Epidermal melanocyte (primary cell): ENCODE data around the gene APLP1.
"Not testable (repeated sequence)": the region's sequence is repeated elsewhere in the genome, so short reads cannot be mapped to it uniquely, and the experiment has no call there.

Experiments
- DNase-seq: peaks from one replicate; pipeline ENCODE4 v3.0.0; 2011; ENCODE audit warnings: low spot score; ENCODE audit not compliant: insufficient read length

Gene APLP1

DNA sequence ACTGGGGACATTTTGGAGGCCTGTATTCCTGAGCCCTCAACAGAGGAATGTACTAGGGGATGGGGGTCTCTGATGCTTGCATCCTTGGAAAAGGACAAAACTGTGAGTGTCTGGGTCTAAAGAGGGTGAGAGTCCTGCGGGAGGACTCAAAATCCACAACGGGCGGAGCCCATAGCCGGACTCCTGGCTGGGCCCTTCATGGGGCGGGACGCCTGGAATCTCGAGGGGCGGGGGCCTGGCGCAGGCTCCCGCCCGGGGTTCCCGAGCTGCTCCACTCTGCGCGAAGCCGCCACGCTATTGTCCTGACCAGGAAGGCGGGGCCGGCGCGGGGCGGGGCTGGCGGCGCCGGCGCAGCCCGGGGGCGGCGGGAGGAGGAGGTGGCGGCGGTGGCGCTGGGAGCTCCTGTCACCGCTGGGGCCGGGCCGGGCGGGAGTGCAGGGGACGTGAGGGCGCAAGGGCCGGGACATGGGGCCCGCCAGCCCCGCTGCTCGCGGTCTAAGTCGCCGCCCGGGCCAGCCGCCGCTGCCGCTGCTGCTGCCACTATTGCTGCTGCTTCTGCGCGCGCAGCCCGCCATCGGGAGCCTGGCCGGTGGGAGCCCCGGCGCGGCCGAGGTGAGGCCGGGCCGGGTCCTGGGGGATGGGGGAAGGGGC is at the start of gene APLP1:
Gene APLP1, plus strand, starts transcription at position 403 of the 651 bp plus-strand sequence. Its CDS starts 63 bp downstream, at position 466.
- DNase-seq: no peak

DNA sequence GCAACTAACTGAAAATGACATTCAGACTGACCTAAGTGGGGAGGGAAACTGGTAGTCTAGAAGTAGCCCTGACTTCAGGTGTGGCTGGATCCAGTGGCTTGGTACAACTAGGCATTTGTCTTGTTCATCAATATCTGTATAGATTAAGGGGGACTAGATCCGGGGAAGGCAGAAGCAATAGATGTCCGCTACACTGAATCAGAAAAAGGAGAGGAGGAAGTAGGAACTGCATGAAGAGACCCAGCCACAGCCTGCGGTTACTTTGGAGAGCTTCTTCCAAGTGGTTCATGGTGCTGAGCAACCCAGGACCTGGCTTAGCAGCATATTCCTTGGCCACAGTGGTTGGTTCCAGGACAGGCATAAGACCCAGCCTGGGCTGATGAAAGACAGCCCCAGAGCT is 45.8 kb upstream of the APLP1 start:
- no peak for DNase-seq

DNA sequence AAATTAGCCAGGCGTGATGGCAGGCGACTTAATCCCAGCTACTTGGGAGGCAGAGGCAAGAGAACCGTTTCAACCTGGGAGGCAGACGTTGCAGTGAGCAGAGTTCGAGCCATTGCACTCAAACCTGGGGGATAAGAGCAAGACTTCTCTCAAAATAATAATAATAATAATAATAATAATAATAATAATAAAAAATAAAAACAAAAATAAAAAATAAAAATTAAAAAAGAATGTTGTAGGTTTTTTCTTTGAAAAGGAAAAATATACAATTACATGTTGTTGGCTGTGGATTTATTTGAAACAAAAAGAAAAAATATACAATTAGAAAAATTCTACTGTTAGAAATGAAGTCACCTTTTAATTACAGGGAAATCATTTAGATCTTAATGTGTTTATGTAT is 44.2 kb upstream of the APLP1 start:
- no peak for DNase-seq

DNA sequence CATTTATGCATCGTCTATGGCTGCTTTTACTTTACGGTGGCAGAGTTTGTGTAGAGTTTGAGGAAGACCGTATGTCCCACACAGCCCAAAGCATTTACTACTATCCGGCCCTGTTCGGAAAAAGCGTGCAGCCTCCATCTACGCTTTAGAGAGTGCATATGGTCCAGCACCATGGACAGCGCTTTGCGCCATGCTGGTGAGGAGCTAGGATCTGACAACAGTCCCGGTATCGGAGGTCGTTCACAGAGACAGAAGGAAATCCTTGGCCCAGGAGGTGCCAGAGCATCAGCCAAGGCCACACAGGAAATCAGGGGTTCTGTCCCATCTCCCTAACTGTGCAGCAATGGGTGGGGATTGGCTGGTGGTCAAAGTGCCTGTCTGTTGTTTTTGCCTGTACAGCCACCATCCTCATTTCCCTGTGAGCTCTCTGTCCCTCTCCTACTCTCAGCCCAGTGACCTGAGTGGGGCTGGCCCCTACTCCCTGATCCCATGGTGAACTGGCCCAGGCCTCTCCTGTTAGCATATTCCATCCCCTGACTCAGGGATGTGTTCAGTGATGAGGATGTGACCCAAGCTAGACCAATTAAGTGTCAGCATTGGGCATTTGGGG is 39.6 kb upstream of the APLP1 start:
- peak; percentile 76 for DNase-seq

DNA sequence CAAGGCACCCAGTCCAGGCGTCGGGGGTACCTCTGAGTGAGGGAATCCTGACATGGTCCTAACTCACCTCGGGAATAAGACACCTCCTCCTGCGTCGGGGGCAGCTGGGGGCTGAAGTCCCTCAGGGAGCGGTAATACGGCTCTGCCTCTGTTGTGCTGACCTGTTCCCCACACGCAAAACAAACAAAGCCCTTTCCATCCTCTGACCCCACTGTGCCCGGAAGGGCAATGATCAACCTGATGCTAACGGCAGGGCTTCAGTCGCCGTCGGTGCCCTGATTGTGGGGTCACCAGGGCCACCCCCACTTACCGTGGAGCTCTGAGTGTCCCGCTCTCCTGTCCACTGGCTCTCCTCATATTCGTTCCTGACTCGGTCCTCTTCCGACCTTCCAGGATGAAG is 37.4 kb upstream of the APLP1 start:
- no peak for DNase-seq

DNA sequence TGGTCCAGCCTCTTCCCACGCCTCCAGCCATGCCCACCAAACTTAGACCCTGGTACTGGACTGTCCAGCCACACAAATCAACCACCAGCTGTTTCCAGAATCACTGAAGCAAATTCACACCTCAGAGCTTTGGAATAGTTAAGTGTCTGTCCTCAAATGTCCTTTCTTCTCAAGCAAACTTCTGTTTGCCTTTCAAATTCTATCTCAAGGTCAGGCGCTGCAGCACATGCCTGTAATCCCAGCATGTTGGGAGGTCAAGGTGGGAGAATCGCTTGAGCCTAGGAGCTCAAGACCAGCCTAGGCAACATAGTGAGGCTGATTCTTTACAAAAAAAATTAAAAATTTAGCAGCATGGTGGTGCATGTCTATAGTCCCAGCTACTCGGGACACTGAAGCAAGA is 36.3 kb upstream of the APLP1 start:
- DNase-seq: no peak

DNA sequence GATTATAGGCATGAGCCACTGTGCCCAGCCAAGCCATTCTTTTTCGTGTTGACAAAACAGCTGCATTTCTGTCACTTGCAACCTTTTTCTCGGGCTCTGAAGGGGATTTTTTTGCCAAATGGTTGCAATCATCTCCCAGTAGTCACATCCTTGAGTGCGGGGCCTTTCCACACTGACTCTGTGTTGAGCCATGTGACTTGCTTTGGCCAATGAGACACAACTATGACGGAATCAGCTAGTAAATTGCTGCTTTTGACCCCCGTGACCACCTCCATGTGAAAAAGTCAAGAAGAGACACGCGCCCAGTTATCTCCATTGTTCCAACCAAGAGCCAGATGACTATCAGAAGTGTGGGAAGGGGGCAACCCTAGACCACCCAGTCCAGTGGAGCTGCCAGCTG is 34.4 kb upstream of the APLP1 start:
- DNase-seq: no peak

DNA sequence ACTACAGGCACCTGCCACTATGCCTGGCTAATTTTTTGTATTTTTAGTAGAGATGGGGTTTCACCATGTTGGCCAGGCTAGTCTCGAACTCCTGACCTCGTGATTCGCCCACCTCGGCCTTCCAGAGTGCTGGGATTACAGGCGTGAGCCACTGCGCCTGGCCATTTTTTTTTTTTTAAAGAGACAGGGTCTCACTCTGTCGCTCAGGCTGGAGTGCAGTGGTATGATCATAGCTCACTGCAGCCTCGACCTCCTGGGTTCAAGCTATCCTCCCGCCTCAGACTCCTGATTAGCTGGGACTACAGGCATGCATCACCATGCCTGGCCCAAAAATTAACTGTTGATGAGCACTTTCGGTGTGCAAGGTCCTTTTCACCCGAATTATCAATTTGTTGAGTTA is 32.3 kb upstream of the APLP1 start:
- not testable (repeated sequence) for DNase-seq

DNA sequence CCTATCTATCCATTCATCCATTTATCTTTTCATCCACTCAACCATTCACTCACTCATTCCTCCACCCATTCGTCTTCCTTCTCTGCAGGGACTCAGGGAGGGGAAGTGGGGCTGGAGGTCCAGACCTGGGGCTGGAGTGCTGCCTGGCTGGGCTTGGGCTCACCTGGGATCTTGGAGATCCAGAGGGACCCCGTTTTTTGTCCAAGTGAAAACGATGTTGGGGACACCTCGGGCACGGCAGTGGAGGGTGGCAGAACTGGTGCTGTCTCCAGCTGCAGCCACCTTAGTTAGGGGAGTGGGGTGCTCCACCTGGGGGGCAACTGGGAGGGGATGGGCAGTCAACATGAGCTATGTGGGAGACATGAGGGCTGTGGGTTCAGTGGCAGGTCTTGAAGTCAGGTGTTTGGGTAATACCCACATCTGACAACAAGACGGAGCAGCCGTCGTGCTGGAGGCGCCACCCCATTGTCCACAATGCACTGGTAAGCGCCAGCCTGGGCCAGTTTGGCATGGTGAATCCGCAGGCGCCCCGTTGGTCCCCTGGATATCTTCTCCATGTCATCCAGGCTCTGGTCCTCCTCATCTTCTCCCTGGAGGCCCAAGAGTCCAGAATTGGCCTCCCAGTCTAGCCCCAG is 26.3 kb upstream of the APLP1 start:
- DNase-seq: no peak

DNA sequence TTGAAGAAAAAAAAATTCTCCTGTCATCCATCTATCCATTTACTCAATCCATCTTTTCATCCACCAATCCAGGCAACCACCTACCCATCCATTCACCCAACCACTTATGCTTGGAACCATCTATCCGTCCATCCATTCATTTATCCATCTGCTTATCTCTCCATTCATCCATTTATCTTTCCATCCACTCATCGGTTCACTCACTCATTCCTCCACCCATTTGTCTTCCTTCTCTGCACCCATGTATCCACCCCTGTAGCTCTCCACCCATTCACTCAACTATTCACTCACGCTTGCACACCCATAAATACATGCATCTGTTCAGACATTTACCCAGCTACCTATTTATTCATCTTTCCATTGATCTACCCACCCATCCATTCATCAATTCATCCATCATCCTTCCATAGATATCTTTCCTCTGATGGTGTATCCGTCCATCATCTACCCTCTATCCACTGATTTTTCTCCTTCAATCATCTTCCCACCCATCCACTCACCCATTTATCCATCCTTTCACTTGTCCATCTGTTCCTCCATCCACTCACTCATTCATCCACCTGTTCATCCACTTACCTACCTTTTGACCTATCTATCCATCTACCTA is 25.6 kb upstream of the APLP1 start:
- DNase-seq: no peak

DNA sequence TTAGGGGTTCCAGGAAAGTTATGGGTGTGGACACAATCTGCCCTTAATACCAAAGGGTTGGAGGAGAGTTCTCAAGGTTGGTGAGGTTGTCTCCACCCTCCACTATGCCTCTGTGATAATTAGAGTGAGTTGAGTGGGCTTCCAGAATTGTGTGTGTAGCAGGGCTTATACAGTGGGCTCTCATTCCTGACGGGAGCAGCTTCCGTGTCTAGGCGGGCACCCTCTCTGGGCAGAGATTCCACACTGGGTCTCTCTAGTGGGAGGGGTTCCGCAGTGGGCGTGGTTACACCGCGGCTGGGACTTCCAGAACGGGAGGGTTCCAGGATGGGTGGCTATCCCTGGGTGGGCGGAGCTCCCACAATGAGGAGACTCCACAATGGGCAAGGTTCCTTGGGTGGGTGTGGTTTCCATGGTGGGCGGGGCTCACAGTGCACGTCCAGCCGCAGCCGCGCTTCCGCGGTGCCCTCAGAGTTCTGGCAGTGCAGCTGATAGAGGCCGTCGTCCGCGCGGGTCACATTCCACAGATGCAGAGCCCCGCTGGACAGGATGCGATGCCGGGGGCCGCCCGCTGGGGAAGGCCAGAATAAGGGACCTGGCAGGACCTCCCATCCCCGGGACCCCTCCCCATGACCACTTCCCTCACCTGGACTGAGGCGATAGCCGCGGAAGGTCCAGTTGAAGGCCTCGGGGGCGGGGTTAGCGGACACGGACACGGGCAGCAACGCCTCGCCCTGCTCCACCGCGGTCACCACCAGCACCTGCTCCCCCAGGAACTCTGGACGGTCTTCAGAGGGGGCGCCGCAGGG is 24.5 kb upstream of the APLP1 start:
- no peak for DNase-seq

DNA sequence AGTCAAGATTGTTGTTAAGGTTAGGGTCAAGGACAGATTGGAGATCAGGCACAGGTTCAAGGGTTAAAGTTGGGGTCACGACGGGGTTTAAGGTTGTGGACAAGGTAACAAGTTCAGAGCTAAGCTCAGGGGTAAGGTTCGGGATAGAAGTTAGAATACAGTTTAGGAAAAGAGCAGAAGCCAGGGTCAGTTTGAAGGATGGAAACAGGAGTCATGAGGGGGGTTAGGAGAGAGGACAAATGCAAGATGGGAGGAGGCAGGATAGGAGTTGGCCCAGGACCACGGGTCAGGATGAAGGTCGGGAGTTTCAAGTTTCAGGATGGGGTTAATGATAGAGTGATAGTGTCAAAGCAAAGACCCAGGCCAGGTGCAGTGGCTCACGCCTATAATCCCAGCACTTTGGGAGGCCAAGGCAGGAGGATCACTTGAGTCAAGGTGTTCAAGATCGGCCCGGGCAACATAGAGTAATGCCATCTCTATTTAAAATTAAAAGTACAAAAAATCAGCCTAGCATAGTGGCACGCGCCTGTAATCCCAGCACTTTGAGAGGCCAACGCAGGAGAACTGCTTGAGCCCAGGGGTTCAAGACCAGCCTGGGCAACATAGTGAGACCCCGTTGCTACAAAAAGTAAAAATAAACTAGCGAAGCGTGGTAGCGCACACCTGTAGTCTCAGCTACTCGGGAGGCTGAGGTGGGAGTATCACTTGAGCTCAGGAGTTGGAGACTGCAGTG is 23.7 kb upstream of the APLP1 start:
- no peak for DNase-seq

DNA sequence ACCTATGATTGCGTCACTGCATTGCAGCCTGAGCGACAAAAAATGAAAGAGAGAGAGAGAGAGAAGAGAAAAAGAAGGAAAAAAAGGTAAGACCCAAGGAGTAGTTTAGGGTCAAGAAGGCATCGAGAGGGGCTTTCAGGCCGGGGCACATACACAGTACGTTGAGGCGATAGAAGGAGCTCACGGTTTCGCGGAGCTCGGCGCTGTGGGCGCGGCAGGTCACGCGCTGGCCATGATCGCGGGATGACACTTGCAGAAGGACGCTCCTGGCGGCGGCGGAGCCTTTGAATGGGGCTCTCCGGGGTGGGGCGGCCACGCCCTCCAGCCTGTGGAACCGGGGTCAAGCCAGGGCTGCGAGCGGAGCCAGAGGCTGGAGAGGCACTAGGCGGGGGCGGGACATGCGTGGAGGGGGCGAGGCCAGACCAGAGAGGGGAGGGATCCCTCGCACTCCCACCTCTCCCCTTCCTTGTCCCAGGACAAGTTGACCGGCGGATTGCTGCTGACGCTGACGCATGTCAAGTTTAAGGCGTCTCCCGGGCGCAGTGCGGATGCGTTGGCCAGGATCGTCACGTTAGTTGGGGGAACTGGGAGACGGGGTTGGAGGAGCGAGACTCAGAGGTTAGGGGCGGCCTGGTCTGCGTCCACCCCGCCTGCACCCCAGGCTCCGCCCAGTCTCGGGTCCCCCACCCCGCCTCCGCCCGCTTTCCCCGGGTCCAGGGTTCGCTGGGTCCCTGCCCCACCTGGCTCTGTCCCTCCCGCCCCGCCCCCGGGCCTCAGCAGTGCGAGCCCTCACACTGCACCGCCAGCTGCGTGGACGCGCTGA is 22.9 kb upstream of the APLP1 start:
- DNase-seq: no peak

DNA sequence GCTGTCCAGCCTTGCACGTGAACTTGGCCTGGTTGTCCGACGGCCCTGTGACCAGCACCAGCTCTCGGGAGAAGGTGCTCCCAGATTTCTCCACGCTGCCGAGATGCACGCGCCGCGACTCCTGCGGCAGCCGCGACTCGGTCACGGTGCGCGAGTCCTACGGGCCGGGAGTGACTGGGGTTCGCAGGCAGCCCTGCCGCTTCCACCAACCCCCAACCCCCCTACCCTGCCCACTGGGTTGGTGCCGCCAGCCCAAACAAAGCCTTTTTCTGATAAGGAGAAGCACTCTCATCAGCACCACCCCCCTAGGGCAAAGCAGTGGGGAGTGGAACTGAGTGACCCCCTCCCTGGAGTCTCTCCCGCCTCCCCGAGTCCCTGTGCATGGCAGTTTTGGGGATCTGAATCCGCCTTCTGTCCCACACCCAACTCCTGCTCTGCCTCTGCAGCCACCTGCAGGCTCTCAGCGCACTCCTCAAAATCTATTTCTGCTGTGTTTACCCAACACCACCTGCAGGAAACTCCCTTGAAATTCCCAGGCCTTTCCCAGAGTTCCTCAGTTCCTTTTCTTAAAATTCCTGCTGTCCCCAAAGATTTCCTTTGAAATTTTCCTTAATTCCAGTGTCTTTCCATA is 22.2 kb upstream of the APLP1 start:
- no peak for DNase-seq

DNA sequence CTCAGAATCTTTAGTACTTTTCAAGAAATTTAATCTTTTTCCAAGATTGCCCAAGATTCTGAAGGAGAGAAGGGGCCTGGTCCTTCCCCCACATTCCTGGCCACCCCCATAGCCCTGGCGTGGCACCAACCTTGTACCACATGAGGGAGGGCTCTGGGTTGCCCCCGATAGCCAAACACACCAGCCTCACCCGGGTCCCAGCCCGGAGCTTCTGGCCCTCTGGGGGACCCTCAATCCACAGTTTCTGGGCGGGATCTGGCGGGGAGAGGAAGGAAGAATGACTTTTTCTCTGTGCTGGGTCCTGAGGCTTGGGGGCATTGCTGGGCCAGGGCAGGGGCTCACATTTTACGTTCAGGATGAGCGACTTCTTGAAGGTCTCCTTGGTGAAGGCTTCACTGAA is 20.5 kb upstream of the APLP1 start:
- no peak for DNase-seq

DNA sequence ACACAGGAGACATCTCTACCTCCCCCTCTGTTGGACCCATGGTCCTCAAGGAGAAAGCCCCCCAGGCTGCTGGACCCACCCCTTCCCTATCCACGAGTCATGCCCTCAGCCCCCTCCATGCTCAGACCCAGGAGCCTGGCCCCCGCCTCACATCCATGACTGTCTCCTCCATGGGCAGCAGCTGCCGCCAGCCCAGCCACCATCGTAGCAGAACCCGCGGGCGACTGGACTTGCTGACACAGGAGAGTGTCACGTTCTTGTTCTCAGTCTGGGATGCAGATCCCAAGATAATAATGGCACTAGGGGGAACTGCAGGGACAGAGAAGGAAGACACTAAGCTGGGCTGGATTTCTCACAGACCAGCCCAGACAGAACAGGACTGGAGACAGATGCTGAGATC is 19.9 kb upstream of the APLP1 start:
- DNase-seq: no peak

DNA sequence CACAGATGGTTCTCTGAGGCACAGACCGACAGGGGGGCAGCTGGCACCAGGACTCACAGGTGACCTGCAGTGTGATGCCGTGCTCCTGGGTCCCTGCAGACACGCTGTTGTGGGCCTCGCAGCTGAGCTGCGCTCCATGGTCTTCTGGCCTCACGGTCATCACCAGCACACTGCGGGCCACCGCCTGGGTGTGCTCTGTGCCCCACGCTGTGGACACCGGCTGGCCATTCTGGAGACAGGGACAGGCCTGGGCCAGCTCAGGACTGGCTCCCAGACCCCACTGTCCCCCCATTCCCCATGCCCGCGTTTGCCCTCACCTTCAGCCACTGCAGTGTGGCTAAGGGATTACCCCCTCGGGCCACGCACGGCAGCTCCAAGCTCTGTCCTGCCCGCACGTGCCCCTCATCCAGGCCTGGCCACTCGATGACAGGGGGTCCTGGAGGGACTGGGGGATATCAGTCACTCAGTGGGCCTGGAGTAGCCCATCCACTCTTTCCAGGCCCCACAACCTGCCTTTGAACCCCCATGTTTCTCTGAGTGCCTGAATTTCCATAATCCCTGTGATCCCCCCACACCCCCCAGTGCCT is 19.4 kb upstream of the APLP1 start:
- no peak for DNase-seq

DNA sequence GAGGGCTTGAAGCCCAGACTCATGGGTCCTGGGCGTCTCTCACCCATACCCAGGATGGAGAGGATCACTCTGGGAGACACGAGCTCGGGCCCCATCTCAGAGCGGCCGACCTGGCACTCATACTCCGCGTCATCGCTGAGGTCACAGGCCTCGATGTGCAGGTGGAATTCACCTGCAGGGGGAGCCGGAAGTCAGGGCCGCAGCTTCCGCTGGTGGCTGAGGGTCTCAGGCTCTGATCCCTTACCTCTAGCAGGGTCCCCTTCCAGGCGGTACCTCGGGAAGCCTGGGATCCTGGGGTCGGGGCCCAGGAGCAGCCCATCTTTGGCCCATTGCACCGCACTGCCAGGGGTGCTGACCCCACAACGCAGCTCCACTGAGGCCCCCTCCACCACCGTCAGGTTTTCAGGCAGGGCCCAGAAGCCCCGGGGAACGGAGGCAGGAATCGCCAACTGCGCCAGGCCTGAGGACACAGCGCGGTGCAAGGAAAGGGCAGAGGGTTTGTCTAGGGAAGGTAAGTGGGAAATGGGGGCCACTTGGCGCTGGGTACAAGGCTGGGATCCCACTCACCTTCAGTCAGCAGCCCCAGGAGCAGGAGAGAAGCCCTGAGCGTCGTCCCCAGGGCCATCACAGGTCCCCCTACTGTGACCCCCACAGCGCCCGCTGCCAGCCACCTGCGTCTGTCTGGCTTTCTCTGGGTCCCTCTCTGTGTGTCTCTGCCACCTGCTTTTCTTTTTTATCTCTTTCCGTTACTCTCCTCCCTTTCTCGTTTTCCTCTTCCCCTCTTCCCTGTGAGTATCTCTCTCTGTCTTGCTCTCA is 17.0 kb upstream of the APLP1 start:
- DNase-seq: no peak
